Adrenal gland (tissue), 5 donors: ENCODE results near the gene SERPINE3.

Source experiments
- CTCF ChIP-seq, 6 experiments: fragments of 450-650 bp in 4 of 6; fragments of 200-600 bp in 2 of 6; sonication (generic) in 1 of 6; IDR thresholded peaks; 1 replicate in 5 of 6; 2 replicates in 1 of 6; pipeline versions ENCODE4 v1.5.1 to v1.8.0; 2016 to 2021; ENCODE audit warnings: antibody characterized with exemption in 6 of 6, mild to moderate bottlenecking in 2 of 6, moderate library complexity in 1 of 6
- POLR2A ChIP-seq, 2 donors: fragments of 450-650 bp; IDR thresholded peaks; one replicate each; pipeline ENCODE4 v1.6.1; 2017; ENCODE audit warnings: antibody characterized with exemption in 2 of 2, mild to moderate bottlenecking in 2 of 2, moderate library complexity in 1 of 2
- donor health status: DM: no; HTN: no; CAD: no.

DNA sequence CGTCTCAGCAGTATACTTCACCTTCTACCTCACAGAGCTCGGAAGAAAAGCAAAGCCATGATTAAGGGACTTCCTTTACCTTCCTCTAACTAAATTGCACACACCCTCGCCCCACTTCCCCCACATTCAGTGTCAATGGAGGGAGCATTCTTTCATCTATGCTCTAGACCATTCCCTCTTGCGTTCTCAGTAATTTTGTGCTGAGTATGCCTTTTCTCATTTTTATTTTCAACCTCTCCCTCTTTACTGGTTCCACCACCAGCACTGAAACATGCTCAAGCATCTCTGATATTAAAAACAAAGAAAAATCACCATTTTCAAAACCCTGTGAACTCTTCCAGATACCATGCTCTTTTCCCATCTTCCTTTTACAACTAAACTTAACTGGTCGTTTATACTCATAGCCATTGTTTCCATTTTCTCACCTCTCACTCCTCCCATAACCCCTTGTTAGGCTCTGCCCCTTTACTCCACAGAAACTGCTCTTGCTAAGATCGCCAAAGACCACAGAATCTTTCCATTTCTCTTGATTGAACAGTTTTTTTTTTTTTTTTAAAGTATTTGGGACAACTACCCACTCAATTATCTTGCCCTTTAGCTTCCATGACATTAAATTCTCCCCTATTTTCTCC, 32.4 kb downstream of the SERPINE3 start:
- no peak for TF ChIP-seq CTCF (IDR thresholded peaks at IDR 0.05)
- no peak for TF ChIP-seq POLR2A (IDR thresholded peaks at IDR 0.05)
